ENCODE measurements around the gene CDH2.

DNA sequence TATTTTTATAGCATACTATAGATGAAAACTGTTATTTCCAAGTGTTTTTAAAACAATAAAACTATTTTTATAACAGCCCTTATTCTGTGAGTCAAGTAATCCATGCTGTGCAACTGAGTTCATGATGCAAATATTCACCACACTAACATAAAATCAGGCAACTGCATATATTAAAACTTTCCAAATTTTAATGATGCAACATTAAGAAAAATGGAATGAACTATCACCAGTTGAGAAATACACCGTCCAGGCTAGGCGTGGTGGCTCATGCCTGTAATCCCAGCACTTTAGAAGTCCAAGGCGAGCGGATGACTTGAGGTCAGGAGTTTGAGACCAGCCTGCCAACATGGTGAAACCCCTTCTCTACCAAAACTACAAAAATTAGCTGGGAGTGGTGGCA lies 114.5 kb downstream of the CDH2 start:
- no peak for TF ChIP-seq CTCF (IDR thresholded peaks at IDR 0.05; ENCODE audit: insufficient read depth, low read depth, low read length)
- no peak for TF ChIP-seq EZH2 (IDR thresholded peaks at IDR 0.05; ENCODE audit: insufficient read depth, low read length)
